GM21528 (cell line): ENCODE results near the gene VSTM2A.
"Not testable (repeated sequence)": the region's sequence is repeated elsewhere in the genome, so short reads cannot be mapped to it uniquely, and the experiment has no call there.

Experiments
- ATAC-seq: cut with Tn5 transposase; IDR thresholded peaks from one replicate; pipeline ENCODE4 v1.9.1; 2021; ENCODE audit warnings: mild to moderate bottlenecking, moderate library complexity; ENCODE audit not compliant: unreplicated experiment, low FRiP score

VSTM2A gene, protein sequence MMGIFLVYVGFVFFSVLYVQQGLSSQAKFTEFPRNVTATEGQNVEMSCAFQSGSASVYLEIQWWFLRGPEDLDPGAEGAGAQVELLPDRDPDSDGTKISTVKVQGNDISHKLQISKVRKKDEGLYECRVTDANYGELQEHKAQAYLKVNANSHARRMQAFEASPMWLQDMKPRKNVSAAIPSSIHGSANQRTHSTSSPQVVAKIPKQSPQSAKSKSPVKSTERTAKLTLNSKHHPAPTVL

DNA sequence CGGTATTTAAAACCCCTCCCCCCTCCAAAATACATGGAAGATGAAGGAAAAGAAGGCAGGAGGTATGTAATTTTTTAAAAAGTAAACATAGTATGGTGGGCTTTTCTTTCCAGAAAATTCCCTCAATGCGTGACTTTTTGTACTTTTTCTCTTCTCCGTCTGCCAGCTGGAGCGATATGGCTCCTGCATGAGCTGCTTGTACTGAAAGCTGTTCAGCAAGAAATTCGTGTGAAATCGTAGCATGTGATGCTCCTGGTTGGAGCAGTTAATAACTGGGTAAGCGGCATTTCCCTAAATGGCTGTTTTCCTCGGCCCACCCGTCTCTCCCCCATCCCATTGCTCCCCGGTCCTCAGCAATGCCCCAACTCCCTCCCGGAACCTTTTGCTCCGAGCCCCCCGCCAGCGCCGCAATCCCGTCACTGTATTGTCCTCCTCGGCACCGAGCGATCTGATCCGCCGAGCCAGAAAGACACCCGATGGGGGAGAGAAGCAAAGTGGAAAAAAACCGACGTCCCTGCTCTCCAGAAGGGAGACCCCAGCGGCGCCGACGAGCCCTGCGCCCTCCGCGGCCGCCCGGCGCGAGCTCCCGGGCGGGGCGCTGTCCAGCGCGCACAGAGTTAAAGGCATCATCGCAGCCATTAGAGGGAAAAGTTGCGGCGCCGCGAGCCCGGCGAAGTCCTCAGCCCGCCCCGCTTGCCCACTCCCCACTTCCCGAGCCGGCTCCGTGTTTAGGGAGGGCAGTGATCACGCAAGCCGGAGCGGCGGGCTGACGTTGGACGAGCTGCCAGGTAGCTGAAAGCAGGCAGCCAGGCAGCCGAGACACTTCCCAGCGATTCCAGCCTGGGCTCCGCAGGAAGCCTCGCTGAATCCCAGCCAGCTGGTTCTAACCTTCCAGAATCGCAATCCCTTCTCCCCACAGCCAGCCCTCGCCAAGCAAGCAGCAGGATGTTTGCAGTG is at the start of gene VSTM2A:
VSTM2A (plus strand) TSS at position 707 of the 957 bp plus-strand sequence. CDS start 356 bp downstream, outside the sequence.
- ATAC-seq: no peak

DNA sequence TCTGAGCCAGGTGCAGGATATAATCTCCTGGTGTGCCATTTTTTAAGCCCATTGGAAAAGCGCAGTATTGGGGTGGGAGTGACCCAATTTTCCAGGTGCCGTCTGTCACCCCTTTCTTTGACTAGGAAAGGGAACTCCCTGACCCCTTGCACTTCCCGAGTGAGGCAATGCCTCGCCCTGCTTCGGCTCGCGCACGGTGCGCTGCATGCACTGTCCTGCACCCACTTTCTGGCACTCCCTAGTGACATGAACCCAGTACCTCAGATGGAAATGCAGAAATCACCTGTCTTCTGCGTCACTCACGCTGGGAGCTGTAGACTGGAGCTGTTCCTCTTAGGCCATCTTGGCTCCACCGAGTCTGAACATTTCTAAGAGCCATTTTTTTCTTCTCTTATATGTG is 37.6 kb upstream of the VSTM2A start:
- ATAC-seq: not testable (repeated sequence)

DNA sequence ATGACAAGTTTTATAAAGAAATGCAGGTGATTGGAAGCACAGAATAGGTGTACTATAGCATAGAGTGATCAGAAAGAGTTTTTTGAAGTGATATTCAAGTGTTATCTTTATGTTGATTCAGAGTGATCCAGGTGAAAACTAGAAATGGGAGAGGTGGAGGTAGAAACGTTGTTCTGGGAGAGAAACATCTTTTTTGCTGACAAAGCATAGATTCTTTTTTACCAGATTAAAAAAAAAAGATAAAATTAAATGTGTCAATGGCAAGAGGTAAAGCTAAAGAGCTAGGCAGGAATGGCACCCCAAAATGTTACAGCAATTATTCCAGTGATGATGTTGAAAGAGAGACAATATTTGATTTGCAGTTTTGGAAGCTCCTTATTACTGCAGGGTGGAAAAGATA is 12.6 kb upstream of the VSTM2A start:
- no peak for ATAC-seq

DNA sequence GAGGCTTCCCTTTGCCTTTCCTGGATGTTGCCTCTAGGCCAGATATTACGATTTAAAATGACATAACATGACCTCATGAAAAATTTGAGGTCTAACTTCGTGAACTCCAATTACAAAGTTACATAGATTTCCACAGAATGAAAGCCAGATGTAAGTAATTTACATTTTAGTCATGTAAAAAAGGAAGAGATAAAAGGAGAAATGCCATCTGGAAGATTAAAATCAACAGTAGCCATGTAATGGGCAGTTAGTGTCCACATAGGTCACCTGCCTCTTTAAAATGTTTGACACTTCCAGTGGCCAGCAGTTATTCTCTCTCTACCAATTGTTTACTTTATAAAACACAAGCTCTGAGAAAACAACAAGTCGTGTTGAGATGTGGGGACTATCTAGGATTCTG is 4.1 kb upstream of the VSTM2A start:
- no peak for ATAC-seq

DNA sequence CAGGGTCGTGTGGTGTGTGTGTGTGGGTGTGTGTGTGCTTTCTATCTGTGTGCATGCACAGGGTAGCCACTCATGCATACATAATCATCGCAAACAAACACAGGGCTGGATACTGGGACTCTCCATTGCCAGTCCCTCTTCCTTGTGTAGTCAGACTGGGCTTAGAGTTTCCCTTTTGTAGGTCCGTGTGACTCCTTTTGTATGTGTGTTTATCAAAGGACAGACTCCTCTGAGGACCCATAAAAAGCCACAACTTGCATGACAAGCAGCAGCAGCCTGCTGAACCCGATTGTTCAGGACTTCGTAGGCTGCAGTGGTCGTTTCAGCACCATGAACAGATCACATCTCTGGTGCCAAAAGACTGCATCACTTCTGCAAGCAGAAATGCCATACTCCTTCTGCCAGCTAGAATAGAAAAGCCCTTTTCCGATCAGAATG is 895 bp downstream of the VSTM2A start:
- no peak for ATAC-seq

DNA sequence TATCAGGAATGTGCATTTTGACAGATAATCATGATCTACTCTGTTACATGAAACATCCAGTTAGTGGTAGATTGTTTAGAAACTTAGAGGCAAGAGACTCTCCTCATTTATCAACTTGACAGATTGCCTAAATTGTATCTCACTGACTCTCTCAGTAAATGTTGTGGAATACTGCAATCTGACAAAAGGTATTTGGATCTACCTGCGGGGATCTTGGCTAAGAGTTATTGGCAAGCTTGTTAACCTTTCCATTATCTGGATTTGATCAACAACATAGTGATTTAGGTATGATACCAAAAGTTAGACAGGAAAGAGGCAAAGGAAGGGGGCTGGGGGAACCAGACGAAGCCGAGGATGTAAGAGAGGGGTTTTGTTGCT is 2.0 kb downstream of the VSTM2A start:
- no peak for ATAC-seq

DNA sequence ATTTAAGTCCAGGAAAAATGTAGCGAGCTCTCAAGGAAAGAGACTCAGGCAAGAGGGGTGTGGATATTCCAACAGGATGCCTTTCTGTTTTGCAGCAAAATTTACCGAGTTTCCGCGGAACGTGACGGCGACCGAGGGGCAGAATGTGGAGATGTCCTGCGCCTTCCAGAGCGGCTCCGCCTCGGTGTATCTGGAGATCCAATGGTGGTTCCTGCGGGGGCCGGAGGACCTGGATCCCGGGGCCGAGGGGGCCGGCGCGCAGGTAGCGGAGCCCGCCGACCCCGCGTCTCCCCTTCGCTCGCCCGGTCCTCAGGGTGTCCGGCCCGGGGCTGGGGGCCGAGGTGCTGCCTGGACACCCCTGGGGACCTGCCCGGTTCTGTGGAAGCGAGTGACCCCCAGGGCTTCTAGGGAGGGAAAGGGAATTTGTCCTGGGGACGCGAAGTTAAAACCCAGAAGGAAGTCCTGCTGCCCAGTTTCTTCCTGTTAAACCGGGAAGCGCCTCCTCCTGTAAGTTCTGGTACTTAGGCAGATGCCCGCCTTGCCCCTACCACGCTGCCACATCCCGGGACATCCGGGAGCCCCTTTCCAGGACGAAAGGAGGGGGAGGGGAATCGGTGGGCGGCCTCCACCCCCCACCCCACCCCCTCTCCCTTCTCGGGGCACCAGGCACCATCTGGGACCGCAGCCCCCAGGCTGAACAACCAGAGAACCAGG is 2.5 kb downstream of the VSTM2A start:
- ATAC-seq: no peak

DNA sequence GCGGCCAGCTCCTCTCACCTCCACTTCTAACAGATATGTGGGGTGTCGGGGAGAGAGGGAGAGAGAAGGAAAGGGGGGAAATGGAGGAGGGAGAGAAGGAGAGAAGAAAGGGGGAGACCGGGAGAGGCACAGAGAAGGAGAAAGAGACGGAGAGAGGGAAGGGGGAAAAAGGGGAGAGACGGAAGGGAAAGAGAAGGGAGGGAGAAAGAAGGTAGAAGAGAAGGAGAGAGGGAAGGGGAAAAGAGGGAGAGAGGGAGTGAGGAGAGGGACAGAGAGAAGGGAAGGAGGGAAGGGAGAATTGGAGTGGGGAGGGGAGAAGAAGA is 3.0 kb downstream of the VSTM2A start:
- ATAC-seq: no peak

DNA sequence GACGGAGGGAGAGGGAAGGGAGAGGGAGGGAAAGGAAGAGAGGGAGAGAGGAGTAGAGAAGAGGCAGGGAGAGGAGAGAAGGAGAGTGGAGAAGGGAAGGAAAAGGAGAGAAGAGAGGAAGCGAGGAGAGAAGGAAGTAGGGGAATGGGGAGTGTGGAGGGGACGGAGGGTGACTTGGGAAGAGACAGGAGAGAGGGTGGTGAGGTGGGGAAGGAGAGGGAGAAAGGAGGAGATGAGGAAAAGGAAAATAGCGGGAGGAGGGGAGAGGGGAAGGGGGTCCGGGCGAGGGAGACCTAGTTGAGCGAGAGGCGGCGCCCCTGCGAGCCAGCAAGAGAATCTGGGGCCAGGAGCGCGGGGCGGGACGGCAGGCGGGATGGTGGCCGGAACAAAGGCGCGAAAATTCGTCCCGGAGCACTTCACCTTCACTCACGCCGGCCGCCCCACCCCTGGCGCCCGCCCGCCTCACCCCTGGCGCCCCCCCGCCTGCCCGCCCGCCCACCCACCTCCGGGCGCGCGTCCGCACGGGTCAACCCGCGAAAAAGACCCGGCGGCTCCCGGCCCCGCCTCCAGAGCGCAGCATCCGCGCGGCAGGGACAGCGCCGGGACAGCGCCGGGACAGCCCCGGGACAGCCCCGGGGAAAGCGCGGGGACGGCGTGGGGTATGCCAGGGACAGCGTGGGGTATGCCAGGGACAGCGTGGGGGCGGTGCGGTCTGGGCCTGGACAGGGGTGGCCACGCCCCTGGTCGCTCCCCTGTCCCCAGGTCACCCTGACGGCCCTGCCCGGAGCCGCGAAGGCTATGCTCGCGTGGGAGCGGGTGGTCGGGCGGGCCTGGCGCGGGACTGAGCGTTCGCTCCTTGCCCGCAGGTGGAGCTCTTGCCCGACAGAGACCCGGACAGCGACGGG is 4.2 kb downstream of the VSTM2A start:
- no peak for ATAC-seq

DNA sequence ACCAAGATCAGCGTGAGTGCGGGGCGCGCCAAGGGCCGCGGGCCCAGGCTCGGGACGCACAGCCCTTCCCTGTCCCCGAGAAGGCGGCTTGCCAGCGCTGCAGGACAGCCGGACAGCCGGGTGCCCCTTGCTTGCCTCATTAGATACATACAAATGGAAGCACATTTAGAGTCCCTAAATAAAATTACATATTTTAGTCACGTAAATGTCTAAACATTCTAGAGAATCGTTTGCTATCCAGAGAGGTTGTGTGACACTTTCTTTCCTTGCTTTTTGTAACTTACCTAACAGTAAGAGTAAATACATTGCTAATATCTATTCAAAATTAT is 4.8 kb downstream of the VSTM2A start:
- ATAC-seq: no peak

DNA sequence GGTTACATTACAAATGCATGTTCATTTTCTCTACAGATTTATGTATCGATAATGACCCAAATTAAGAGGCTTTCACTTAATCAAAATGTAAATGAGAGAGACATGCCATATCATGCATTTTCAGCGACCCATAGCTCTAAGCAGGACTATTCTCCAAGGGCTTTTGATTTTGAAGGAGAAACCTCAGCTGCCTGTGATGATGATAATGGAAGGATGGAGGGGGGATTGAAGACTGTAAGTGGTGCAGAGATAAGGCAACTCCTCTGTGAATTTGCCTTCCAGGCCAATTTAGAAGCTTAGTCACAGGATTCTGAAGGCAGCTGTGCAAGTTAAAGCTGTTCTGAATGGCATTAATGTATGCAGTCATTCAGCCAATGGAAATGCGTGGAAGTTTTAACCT is 8.3 kb downstream of the VSTM2A start:
- ATAC-seq: no peak

DNA sequence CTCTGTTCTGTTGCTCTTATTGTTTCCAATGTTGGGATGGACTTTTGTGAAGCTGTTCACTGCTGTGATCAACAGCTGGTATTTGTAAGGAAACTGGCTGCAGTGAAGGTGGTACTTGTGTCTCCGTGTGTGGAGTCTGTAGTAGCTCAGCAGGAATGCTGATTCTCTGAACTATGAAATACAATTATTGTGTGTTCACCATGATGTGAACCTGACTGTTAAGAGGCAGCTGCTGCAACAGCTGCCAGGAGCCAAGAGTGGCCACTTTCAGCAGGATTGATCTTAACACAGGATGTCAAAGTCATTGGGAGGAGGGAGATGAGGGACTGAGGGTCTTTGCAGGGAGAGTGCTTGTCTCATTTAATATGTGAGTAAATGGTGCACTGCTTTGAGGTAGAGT is 13.9 kb downstream of the VSTM2A start:
- ATAC-seq: no peak

DNA sequence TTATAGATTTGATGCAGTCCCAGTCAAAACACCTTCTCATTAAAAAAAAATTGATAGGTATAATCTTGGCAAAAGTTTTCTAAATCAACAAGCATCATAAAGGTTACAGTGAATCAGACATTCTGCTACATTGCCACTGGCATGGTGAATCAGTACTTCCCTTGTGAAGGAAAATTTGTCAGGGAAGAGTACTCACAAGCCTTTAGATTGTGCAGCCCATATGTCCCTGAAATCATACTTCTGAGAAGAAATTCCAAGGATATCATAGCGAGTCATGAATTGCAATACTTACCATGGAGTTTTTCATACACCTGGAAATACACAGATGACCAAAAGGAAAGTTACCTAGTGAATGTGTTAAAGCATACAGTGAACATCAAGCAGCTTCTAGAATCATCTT is 17.2 kb downstream of the VSTM2A start:
- ATAC-seq: no peak

DNA sequence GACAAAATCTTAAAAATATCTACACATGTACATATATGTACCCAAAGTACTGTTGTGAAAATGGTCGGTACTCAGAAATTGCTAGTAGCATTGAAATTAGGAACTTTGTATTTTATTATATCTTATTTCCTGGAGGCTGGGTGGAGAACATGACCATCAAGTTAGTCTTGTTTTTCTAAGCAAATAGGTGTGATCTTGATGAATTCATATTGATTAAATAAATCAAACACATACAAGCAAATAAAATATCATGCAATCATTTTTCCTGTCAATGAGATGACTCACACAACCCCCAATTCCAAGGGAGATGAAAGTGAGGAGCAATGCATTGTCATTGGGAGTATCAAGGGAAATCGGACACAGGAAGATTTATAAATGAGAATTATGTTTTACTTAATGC is 18.0 kb downstream of the VSTM2A start:
- ATAC-seq: no peak

DNA sequence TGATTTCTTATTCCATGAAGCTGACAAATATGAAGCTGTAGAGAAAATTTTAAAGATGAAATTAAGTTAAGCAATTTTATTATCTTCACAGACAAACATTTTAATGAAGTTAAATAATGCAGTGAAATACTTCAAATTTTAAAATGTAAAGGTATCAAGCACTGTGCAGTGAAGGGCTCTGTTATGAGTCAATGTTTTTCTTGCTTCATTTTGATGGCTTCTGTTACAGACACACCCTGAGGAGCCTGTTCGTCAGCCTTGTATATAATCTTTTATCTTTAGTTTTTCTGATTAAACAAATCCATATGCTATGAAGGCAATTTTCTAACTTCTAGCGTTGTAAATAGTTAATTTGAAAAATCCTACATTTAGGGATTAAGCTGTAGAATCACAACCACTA is 18.5 kb downstream of the VSTM2A start:
- no peak for ATAC-seq

DNA sequence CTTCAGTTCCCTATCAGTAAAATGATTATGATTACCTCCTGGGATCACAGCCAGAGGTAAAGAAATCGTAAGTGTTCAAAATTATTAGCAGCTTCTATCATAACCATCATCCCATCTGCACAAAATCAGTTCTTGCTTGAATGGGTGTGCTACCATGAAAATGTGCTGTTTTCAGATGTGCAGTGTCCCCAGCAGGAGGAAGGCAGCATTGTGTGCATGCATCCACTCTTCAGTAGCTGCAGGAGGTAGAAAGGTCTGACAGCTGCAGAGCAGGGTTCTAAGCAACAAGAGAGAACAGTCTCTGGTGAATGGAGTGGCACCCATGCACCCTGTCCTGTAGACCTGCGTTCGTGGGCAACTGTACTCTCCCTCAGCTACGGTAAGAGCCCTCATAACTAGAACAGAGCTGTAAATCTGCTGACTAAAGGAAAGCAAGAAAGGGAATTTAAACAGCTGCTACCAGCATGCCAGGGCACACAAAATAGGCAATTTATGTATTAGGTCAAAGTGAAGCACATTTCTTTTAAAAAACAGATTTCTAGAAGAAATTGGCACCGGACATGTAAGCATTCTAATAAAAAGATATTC is 21.2 kb downstream of the VSTM2A start:
- no peak for ATAC-seq

DNA sequence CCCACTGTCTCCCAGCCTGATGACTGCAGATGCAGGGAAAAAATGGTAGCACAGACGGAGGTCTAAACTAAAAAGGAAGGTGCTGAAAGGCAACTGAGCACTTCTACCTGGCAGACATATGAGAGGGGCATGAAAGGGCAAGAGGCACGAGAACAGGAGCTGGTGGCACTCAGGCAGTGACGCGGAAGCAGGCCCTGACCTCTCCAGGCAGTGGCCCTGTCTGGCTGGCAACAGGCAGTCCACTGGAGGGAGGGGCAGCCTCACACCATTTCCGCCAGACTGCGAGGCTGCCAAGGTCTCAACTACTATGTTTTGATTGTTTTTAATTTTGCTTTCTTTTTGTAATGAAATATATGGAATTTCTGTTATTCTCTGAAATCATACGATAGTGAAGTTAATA is 23.3 kb downstream of the VSTM2A start:
- no peak for ATAC-seq

DNA sequence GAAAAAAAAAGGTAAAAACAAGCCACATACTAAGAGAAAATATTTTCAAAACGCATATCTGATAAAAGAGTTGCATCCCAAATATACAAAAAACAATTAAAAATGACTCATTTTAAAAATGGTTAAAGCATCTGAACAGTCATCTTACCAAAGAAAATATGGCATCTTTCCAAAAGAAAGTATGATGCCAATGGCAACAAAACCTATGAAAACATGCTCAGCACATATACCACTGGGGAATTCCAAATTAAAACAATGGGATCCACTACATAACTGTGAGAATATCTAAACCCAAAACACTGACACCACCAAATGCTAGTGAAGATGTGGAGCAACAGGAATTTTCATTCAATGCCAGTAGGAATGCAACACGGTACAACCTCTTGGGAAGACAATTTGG is 39.3 kb downstream of the VSTM2A start:
- no peak for ATAC-seq

DNA sequence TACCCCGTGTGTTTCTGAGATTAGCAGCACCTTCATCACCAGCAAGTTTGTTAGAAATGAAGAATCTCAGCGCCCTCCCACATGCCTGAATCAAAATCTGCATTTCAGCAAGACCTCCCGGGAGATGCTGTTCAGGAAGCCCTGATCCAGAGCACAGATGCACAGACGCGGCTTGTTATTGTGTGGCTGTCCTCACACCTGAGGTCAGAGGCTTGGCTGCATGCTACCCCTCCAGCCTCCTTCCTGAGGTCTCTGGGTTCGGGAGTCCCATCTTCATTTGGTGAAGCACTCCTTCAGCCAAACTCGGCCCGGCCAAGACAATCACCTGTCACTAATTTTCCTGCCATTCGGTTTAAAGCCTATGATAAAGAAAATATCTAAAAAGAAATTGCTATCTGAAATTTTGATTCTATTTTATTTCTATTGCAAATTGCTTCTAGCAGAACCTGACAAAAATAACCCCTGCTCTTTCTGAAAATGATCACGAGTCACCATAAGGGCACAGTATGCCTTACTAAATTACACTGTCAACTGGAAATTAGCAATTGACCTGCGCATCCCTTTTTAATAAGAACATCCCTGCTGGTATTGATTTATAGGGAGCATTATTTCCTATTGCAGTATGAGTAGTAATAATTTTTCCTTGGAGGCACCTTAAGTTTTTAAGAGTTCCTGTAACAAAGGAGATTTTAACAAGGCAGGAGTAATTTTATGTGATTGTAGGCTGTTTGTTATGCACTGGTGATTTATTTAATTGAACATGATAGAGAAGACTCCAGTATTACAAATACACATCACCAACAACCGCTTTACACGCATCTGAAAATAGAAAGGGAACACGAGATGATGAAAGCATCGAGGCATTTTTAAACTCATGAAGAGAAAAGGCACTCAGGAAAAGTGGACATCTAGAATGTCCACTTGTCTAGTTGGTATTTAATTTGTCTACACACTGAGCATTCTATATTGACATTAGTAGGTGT is 49.5 kb downstream of the VSTM2A start:
- ATAC-seq: no peak
